DOHH2 (cell line): ENCODE data around the gene ANP32B.

Experiments
- EZH2phosphoT487 ChIP-seq: fragments of 200-600 bp; sonication (generic); IDR thresholded peaks from 2 replicates; pipeline ENCODE4 v1.6.1; 2017; ENCODE audit warnings: borderline replicate concordance, mild to moderate bottlenecking, antibody characterized with exemption, low read length, moderate library complexity, mixed read lengths
- TF ChIP-seq, protein P1 (sequence below): fragments of 200-600 bp; sonication (generic); IDR thresholded peaks from one replicate; pipeline ENCODE4 v1.5.1; 2014; ENCODE audit warnings: antibody characterized with exemption, mild to moderate bottlenecking, low read depth, low read length; ENCODE audit not compliant: poor library complexity, severe bottlenecking

GRCh38 chr9:97992219-97992618 lies 9.1 kb downstream of the ANP32B start:
- TF ChIP-seq, protein P1, sequence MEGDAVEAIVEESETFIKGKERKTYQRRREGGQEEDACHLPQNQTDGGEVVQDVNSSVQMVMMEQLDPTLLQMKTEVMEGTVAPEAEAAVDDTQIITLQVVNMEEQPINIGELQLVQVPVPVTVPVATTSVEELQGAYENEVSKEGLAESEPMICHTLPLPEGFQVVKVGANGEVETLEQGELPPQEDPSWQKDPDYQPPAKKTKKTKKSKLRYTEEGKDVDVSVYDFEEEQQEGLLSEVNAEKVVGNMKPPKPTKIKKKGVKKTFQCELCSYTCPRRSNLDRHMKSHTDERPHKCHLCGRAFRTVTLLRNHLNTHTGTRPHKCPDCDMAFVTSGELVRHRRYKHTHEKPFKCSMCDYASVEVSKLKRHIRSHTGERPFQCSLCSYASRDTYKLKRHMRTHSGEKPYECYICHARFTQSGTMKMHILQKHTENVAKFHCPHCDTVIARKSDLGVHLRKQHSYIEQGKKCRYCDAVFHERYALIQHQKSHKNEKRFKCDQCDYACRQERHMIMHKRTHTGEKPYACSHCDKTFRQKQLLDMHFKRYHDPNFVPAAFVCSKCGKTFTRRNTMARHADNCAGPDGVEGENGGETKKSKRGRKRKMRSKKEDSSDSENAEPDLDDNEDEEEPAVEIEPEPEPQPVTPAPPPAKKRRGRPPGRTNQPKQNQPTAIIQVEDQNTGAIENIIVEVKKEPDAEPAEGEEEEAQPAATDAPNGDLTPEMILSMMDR: no peak
- no peak for TF ChIP-seq EZH2phosphoT487
